ENCODE data around the gene MTPN. TPM values are rescaled to one million over a fixed set of nuclear protein-coding genes. Genes with fewer than 3 reads are reported as not detected.

The MTPN gene
- total RNA-seq, 1 experiment from 2014 or later = 98.2 TPM

GRCh38 chr7:135991906-135992305, 14.7 kb upstream of the MTPN start:
- Histone ChIP-seq H3K27me3 (ENCODE audit: insufficient read depth, low read length) (no peaks in the 10 kb centered on the region), H3K9ac (ENCODE audit: extremely low read depth, insufficient read length, low read length) (no peak overlapping the region), H4K20me1 (ENCODE audit: control insufficient read depth, insufficient read depth, insufficient read length) (no peaks in the 10 kb centered on the region), H4K91ac (ENCODE audit: insufficient read length, low read depth, low read length) (no peak overlapping the region), H3K56ac (ENCODE audit: insufficient read length, low read depth, low read length) (no peak overlapping the region), H2BK120ac (ENCODE audit: low read depth, low read length, poor library complexity, severe bottlenecking) (no peak overlapping the region), H3K79me1 (ENCODE audit: insufficient read depth, low read depth, low read length, poor library complexity, severe bottlenecking) (no peaks in the 10 kb centered on the region), H4K8ac (replicated peaks; ENCODE audit: insufficient read length, low read depth, low read length) (no peak overlapping the region), H2AFZ (ENCODE audit: low read length) (no peak overlapping the region), H3K18ac (ENCODE audit: insufficient read length, low read depth, low read length) (no peak overlapping the region), H2BK5ac (ENCODE audit: insufficient read length, low read length) (no peak overlapping the region), H3K23ac (ENCODE audit: insufficient read length, low read depth, low read length) (no peak overlapping the region), H3K14ac (ENCODE audit: insufficient read depth, low read length) (no peak overlapping the region), H3K4me2 (ENCODE audit: insufficient read depth, insufficient read length, low read length) (no peak overlapping the region), H2BK20ac (ENCODE audit: low read depth, low read length, poor library complexity, severe bottlenecking) (no peak overlapping the region), H3K23me2 (ENCODE audit: insufficient read length, low read depth, low read length, poor library complexity, severe bottlenecking) (no peaks in the 10 kb centered on the region), H2BK15ac (ENCODE audit: low read depth, low read length) (no peak overlapping the region), H2AK5ac (ENCODE audit: insufficient read length, low read length) (no peak overlapping the region), H3K4me1 (ENCODE audit: insufficient read depth, low read length) (no peaks in the 10 kb centered on the region), H3T11ph (ENCODE audit: low read length) (no peak overlapping the region), H3K9me3 (ENCODE audit: control insufficient read depth, low read depth, low read length) (no peaks in the 10 kb centered on the region), H2BK12ac (ENCODE audit: insufficient read length, low read depth, low read length) (no peak overlapping the region), H3K79me2 (ENCODE audit: insufficient read depth, low read length) (no peaks in the 10 kb centered on the region), H4K5ac (ENCODE audit: insufficient read length, low read depth, low read length) (no peak overlapping the region), H3K27ac (ENCODE audit: insufficient read length, low read depth, low read length) (no peak overlapping the region), H3K4ac (ENCODE audit: low read depth, low read length) (no peak overlapping the region)
- Mint-ChIP-seq H3K36me3 (ENCODE audit: insufficient read depth in 1 of 3, low read depth in 3 of 3) (no peaks in the 10 kb centered on the region), H3K9me3 (peaks cover 6 to 13% of the 10 kb centered on the region in 2 experiments; a peak in 2 of 5 replicates), H3K27ac (no peak overlapping the region; a peak in 1 of 7 replicates), H3K4me3 (no peak overlapping the region), H3K4me1 (no peaks in the 10 kb centered on the region), H3K27me3 (ENCODE audit: low read depth) (no peaks in the 10 kb centered on the region)
- DNase-seq = no peak
- TF ChIP-seq CTCF (conservative IDR thresholded peaks at IDR 0.05) = no peak
- no CpG with 5 or more reads among the region's 2 CpGs for WGBS (ENCODE audit: extremely low coverage, insufficient read length, low lambda C conversion rate)

All from H9 (cell line).